ENCODE measurements around the gene TMEM266.

TMEM266 gene

GRCh38 chr15:76118767-76119166 lies 59.0 kb downstream of the TMEM266 start:
- Histone ChIP-seq H3K36me3 (ENCODE audit: control insufficient read depth, insufficient read depth, low read length) (no peaks in the 10 kb centered on the region), H3K18ac (ENCODE audit: low read length) (no peak overlapping the region), H3K23ac (ENCODE audit: low read length) (no peak overlapping the region)

GRCh38 chr15:76123031-76123430 lies 63.2 kb downstream of the TMEM266 start:
- Histone ChIP-seq H4K8ac (ENCODE audit: low read depth, low read length) (no peak overlapping the region), H3K36me3 (ENCODE audit: control insufficient read depth, insufficient read depth, low read length) (no peaks in the 10 kb centered on the region), H3K79me2 (ENCODE audit: control insufficient read depth, insufficient read depth, low read length) (no peaks in the 10 kb centered on the region), H3K4ac (ENCODE audit: low read depth, low read length) (no peak overlapping the region), H3K4me1 (ENCODE audit: control insufficient read depth, low read depth, low read length) (no peaks in the 10 kb centered on the region), H2BK120ac (ENCODE audit: low read depth, low read length) (no peak overlapping the region), H3K23ac (ENCODE audit: low read length) (no peak overlapping the region), H3K27me3 (ENCODE audit: insufficient read depth, low read length, poor library complexity) (no peaks in the 10 kb centered on the region), H4K5ac (ENCODE audit: low read length) (no peak overlapping the region), H3K79me1 (ENCODE audit: low read length) (no peaks in the 10 kb centered on the region), H3K4me3 (ENCODE audit: low read length) (no peak overlapping the region), H3K27ac (ENCODE audit: low read depth, low read length) (no peak overlapping the region), H3K18ac (ENCODE audit: low read length) (no peak overlapping the region), H3K4me2 (ENCODE audit: low read length) (no peak overlapping the region), H2AK5ac (ENCODE audit: low read length) (no peak overlapping the region), H2BK15ac (replicated peaks; ENCODE audit: low read depth) (no peak overlapping the region), H2BK5ac (ENCODE audit: low read length) (no peak overlapping the region), H3K56ac (ENCODE audit: low read length) (no peak overlapping the region), H3K9ac (ENCODE audit: low read length) (no peak overlapping the region)
- DNase-seq, result no peak

More at GRCh38 chr15:76118767-76119166, 59.0 kb downstream of the TMEM266 start:
- Histone ChIP-seq H3K27me3 (ENCODE audit: insufficient read depth, low read length, poor library complexity) (no peaks in the 10 kb centered on the region), H2BK15ac (replicated peaks; ENCODE audit: low read depth) (no peak overlapping the region), H3K79me1 (ENCODE audit: low read length) (no peaks in the 10 kb centered on the region), H3K56ac (ENCODE audit: low read length) (no peak overlapping the region), H3K4ac (ENCODE audit: low read depth, low read length) (no peak overlapping the region), H4K5ac (ENCODE audit: low read length) (no peak overlapping the region), H3K79me2 (ENCODE audit: control insufficient read depth, insufficient read depth, low read length) (no peaks in the 10 kb centered on the region), H3K9ac (ENCODE audit: low read length) (no peak overlapping the region), H2AK5ac (ENCODE audit: low read length) (no peak overlapping the region), H3K27ac (ENCODE audit: low read depth, low read length) (no peak overlapping the region), H4K8ac (ENCODE audit: low read depth, low read length) (no peak overlapping the region), H2BK5ac (ENCODE audit: low read length) (no peak overlapping the region), H3K4me2 (ENCODE audit: low read length) (no peak overlapping the region), H2BK120ac (ENCODE audit: low read depth, low read length) (no peak overlapping the region), H3K4me3 (ENCODE audit: low read length) (no peak overlapping the region), H3K4me1 (ENCODE audit: control insufficient read depth, low read depth, low read length) (peaks cover 5% of the 10 kb centered on the region)
- no peak for DNase-seq
- no CpG with 5 or more reads among the region's 6 CpGs for WGBS (ENCODE audit: extremely low coverage, insufficient coverage, low lambda C conversion rate)

GRCh38 chr15:76127169-76127568 lies 67.4 kb downstream of the TMEM266 start:
- no peak overlapping the region for H3K27ac ChIP-seq (ENCODE audit: low read depth, low read length)
- H2AK5ac ChIP-seq (ENCODE audit: low read length), result no peak overlapping the region
- no peaks in the 10 kb centered on the region for H3K4me1 ChIP-seq (ENCODE audit: control insufficient read depth, low read depth, low read length)
- DNase-seq, result no peak
- no peak overlapping the region for H2BK15ac ChIP-seq (replicated peaks; ENCODE audit: low read depth)
- no peaks in the 10 kb centered on the region for H3K79me1 ChIP-seq (ENCODE audit: low read length)
- H4K8ac ChIP-seq (ENCODE audit: low read depth, low read length), result no peak overlapping the region
- no CpG with 5 or more reads among the region's 2 CpGs for WGBS (ENCODE audit: extremely low coverage, insufficient coverage, low lambda C conversion rate)
- no peak overlapping the region for H3K4me3 ChIP-seq (ENCODE audit: low read length)
- H3K56ac ChIP-seq (ENCODE audit: low read length), result no peak overlapping the region
- H3K79me2 ChIP-seq (ENCODE audit: control insufficient read depth, insufficient read depth, low read length), result no peaks in the 10 kb centered on the region
- no peak overlapping the region for H2BK5ac ChIP-seq (ENCODE audit: low read length)
- H3K9ac ChIP-seq (ENCODE audit: low read length), result no peak overlapping the region
- H2BK120ac ChIP-seq (ENCODE audit: low read depth, low read length), result no peak overlapping the region
- no peak overlapping the region for H3K23ac ChIP-seq (ENCODE audit: low read length)
- no peak overlapping the region for H3K4ac ChIP-seq (ENCODE audit: low read depth, low read length)
- H3K27me3 ChIP-seq (ENCODE audit: insufficient read depth, low read length, poor library complexity), result no peaks in the 10 kb centered on the region
- H3K18ac ChIP-seq (ENCODE audit: low read length), result no peak overlapping the region
- H3K36me3 ChIP-seq (ENCODE audit: control insufficient read depth, insufficient read depth, low read length), result no peaks in the 10 kb centered on the region
- no peak overlapping the region for H4K5ac ChIP-seq (ENCODE audit: low read length)
- H3K4me2 ChIP-seq (ENCODE audit: low read length), result no peak overlapping the region

DNA sequence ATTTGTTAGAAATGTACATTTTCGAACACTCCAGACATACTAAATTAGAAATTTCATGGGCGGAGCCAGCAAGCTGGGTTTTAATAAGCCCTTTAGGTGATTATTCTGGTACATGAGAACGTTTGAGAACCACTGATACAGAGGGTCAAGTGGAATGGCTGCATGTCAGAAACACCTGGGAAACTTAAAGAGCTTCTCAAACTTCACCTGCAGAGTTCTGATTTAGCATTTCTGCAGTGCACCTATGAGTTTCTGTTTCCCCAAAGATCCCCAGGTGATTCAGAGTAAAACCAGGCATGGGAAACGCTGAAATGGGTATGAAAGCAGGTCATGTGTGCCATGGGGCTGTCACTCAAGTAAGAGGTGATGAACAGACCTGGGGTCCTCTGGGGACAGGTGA lies 68.1 kb downstream of the TMEM266 start:
- Histone ChIP-seq H3K79me2 (ENCODE audit: control insufficient read depth, insufficient read depth, low read length) (no peaks in the 10 kb centered on the region), H3K27ac (ENCODE audit: low read depth, low read length) (no peak overlapping the region), H2BK15ac (replicated peaks; ENCODE audit: low read depth) (no peak overlapping the region), H3K4ac (ENCODE audit: low read depth, low read length) (no peak overlapping the region), H3K36me3 (ENCODE audit: control insufficient read depth, insufficient read depth, low read length) (no peaks in the 10 kb centered on the region), H4K5ac (ENCODE audit: low read length) (no peak overlapping the region), H3K27me3 (ENCODE audit: insufficient read depth, low read length, poor library complexity) (no peaks in the 10 kb centered on the region), H3K18ac (ENCODE audit: low read length) (no peak overlapping the region), H3K4me1 (ENCODE audit: control insufficient read depth, low read depth, low read length) (no peaks in the 10 kb centered on the region), H3K79me1 (ENCODE audit: low read length) (no peaks in the 10 kb centered on the region), H3K9ac (ENCODE audit: low read length) (no peak overlapping the region), H2BK5ac (ENCODE audit: low read length) (no peak overlapping the region), H3K4me2 (ENCODE audit: low read length) (no peak overlapping the region), H3K23ac (ENCODE audit: low read length) (no peak overlapping the region), H2AK5ac (ENCODE audit: low read length) (no peak overlapping the region), H3K56ac (ENCODE audit: low read length) (no peak overlapping the region), H4K8ac (ENCODE audit: low read depth, low read length) (no peak overlapping the region), H2BK120ac (ENCODE audit: low read depth, low read length) (no peak overlapping the region), H3K4me3 (ENCODE audit: low read length) (no peak overlapping the region)
- no CpG with 5 or more reads among the region's 4 CpGs for WGBS (ENCODE audit: extremely low coverage, insufficient coverage, low lambda C conversion rate)
- DNase-seq, result no peak

DNA sequence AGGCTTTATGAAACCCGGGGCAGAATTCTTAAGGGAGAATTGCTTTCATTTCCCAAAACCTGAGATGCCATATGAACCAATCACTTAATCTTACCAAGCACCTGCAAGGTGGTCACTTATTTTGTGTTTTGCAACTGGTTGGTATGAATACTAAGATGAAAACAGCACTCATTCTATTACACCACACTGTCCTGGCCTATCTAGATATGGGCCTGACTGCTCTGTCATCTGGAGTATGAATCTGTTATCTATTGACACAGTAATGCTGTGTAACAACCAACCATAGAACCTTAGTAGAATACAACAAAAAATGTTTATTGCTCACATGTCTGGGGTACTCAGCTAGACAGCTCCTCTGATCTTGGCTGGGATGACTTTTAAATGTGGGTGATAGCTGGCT lies 74.8 kb downstream of the TMEM266 start:
- WGBS (ENCODE audit: extremely low coverage, insufficient coverage, low lambda C conversion rate), result no CpG with 5 or more reads among the region's 1 CpG
- Histone ChIP-seq H3K4ac (ENCODE audit: low read depth, low read length) (no peak overlapping the region), H2BK5ac (ENCODE audit: low read length) (no peak overlapping the region), H3K18ac (ENCODE audit: low read length) (no peak overlapping the region), H4K8ac (ENCODE audit: low read depth, low read length) (no peak overlapping the region), H2AK5ac (ENCODE audit: low read length) (no peak overlapping the region), H2BK120ac (ENCODE audit: low read depth, low read length) (no peak overlapping the region), H3K4me2 (ENCODE audit: low read length) (no peak overlapping the region), H2BK15ac (replicated peaks; ENCODE audit: low read depth) (no peak overlapping the region), H3K56ac (ENCODE audit: low read length) (no peak overlapping the region), H3K36me3 (ENCODE audit: control insufficient read depth, insufficient read depth, low read length) (no peaks in the 10 kb centered on the region), H3K4me1 (ENCODE audit: control insufficient read depth, low read depth, low read length) (no peaks in the 10 kb centered on the region), H3K27ac (ENCODE audit: low read depth, low read length) (no peak overlapping the region), H4K5ac (ENCODE audit: low read length) (no peak overlapping the region), H3K27me3 (ENCODE audit: insufficient read depth, low read length, poor library complexity) (no peaks in the 10 kb centered on the region), H3K23ac (ENCODE audit: low read length) (no peak overlapping the region), H3K79me2 (ENCODE audit: control insufficient read depth, insufficient read depth, low read length) (no peaks in the 10 kb centered on the region), H3K9ac (ENCODE audit: low read length) (no peak overlapping the region), H3K4me3 (ENCODE audit: low read length) (no peak overlapping the region), H3K79me1 (ENCODE audit: low read length) (no peaks in the 10 kb centered on the region)
- DNase-seq, result no peak

DNA sequence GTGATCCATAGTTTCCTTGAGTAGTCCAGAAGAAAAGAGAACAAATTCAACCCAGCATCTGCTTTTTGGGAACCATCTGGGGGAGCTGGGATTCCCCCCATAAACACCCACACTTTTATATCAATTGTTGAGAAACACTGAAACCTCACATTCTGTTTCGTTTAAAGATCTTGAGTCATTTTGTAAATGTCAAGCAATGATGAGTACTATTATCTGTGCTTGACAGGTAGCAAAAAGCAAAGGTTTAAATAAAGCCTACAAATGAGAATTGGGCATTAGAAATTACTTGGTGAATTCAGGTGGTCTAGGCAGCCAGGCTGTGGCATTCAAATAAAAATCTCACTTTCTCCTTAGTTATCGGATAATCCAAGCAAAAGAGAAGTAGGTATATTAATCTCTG lies 75.7 kb downstream of the TMEM266 start:
- Histone ChIP-seq H3K23ac (ENCODE audit: low read length) (no peak overlapping the region), H3K4ac (ENCODE audit: low read depth, low read length) (no peak overlapping the region), H2AK5ac (ENCODE audit: low read length) (no peak overlapping the region), H3K4me2 (ENCODE audit: low read length) (no peak overlapping the region), H3K79me1 (ENCODE audit: low read length) (no peaks in the 10 kb centered on the region), H3K27ac (ENCODE audit: low read depth, low read length) (no peak overlapping the region), H2BK15ac (replicated peaks; ENCODE audit: low read depth) (no peak overlapping the region), H3K18ac (ENCODE audit: low read length) (no peak overlapping the region), H3K4me1 (ENCODE audit: control insufficient read depth, low read depth, low read length) (peaks cover 2% of the 10 kb centered on the region), H4K8ac (ENCODE audit: low read depth, low read length) (no peak overlapping the region), H3K79me2 (ENCODE audit: control insufficient read depth, insufficient read depth, low read length) (no peaks in the 10 kb centered on the region), H3K4me3 (ENCODE audit: low read length) (no peak overlapping the region), H3K56ac (ENCODE audit: low read length) (no peak overlapping the region), H3K27me3 (ENCODE audit: insufficient read depth, low read length, poor library complexity) (no peaks in the 10 kb centered on the region), H4K5ac (ENCODE audit: low read length) (no peak overlapping the region), H3K36me3 (ENCODE audit: control insufficient read depth, insufficient read depth, low read length) (no peaks in the 10 kb centered on the region), H2BK5ac (ENCODE audit: low read length) (no peak overlapping the region), H2BK120ac (ENCODE audit: low read depth, low read length) (no peak overlapping the region), H3K9ac (ENCODE audit: low read length) (no peak overlapping the region)
- no CpG with 5 or more reads among the region's 2 CpGs for WGBS (ENCODE audit: extremely low coverage, insufficient coverage, low lambda C conversion rate)
- DNase-seq, result no peak

All from mesendoderm (in vitro differentiated cells).